Measurements from ENCODE around the gene PPP3CA.

GRCh38 chr4:101224358-101225218 is 122.7 kb downstream of the PPP3CA start:
- TF ChIP-seq CTCF (conservative IDR thresholded peaks at IDR 0.05; ENCODE audit: low read depth, low read length): no peak
- no peak for TF ChIP-seq EZH2 (IDR thresholded peaks at IDR 0.05; ENCODE audit: borderline replicate concordance, low read depth, low read length, poor library complexity, severe bottlenecking)

Measured in A673 (cell line).